ENCODE measurements around the gene GALNT12.

- TF ChIP-seq EZH2 (IDR thresholded peaks at IDR 0.05; ENCODE audit: low read length): no peak
- no peak for TF ChIP-seq CTCF (optimal IDR thresholded peaks at IDR 0.05 in 1 of 3, IDR thresholded peaks at IDR 0.05 in 1 of 3, conservative IDR thresholded peaks at IDR 0.05 in 1 of 3; ENCODE audit: extremely low read depth in 1 of 3, insufficient read depth in 2 of 3, low read length in 3 of 3)
These were observed 23.8 kb upstream of the GALNT12 start for GRCh38 chr9:98783518-98784226.
